Hematopoietic multipotent progenitor cell treated with erythropoietin and hydrocortisone succinate and interleukin-3 and kit ligand, for 6 days (in vitro differentiated cells): ENCODE results near the gene TMED4.

Source experiments
- DNase-seq: peaks from one replicate; pipeline ENCODE4 v3.0.0-alpha.2; 2015

The TMED4 gene

GRCh38 chr7:44539669-44540506 lies 42.1 kb downstream of the TMED4 start:
- DNase-seq, result no peak

- no peak for DNase-seq
Measured at GRCh38 chr7:44538798-44539668, 43.0 kb downstream of the TMED4 start.

- DNase-seq, result no peak
Measured at GRCh38 chr7:44538093-44538797, 43.8 kb downstream of the TMED4 start.

GRCh38 chr7:44537442-44537841 lies 44.6 kb downstream of the TMED4 start:
- no peak for DNase-seq

- no peak for DNase-seq
Measured at GRCh38 chr7:44536090-44536489, 45.9 kb downstream of the TMED4 start.

GRCh38 chr7:44535348-44536064 lies 46.5 kb downstream of the TMED4 start:
- DNase-seq, result no peak

GRCh38 chr7:44534501-44534900 lies 47.5 kb downstream of the TMED4 start:
- peak; percentile 80 for DNase-seq

- no peak for DNase-seq
Measured at GRCh38 chr7:44534087-44534486, 47.9 kb downstream of the TMED4 start.

- DNase-seq, result no peak
Measured at GRCh38 chr7:44533301-44534055, 48.6 kb downstream of the TMED4 start.

GRCh38 chr7:44531421-44532380 lies 50.3 kb downstream of the TMED4 start:
- DNase-seq, result no peak

- DNase-seq, result no peak
Measured at GRCh38 chr7:44530990-44531389, 51.0 kb downstream of the TMED4 start.
